ENCODE measurements around the gene BMP6.

The BMP6 gene

GRCh38 chr6:7832904-7833750 is 107.2 kb downstream of the BMP6 start:
- DNase-seq (ENCODE audit: low spot score), result no peak

- no peak for DNase-seq (ENCODE audit: low spot score)
These were observed 107.8 kb downstream of the BMP6 start for GRCh38 chr6:7833751-7834070.

- DNase-seq (ENCODE audit: low spot score), result no peak
These were observed 110.6 kb downstream of the BMP6 start for GRCh38 chr6:7836371-7837026.

- DNase-seq (ENCODE audit: low spot score), result no peak
These were observed 116.0 kb downstream of the BMP6 start for GRCh38 chr6:7841781-7842468.

GRCh38 chr6:7846966-7847818 is 121.3 kb downstream of the BMP6 start:
- no peak for DNase-seq (ENCODE audit: low spot score)

- no peak for DNase-seq (ENCODE audit: low spot score)
These were observed 122.3 kb downstream of the BMP6 start for GRCh38 chr6:7848229-7848628.

- no peak for DNase-seq (ENCODE audit: low spot score)
These were observed 125.9 kb downstream of the BMP6 start for GRCh38 chr6:7851780-7852179.

- DNase-seq (ENCODE audit: low spot score), result no peak
These were observed 133.7 kb downstream of the BMP6 start for GRCh38 chr6:7859591-7859990.

- no peak for DNase-seq (ENCODE audit: low spot score)
These were observed 139.9 kb downstream of the BMP6 start for GRCh38 chr6:7865781-7866180.

- DNase-seq (ENCODE audit: low spot score), result no peak
These were observed 140.6 kb downstream of the BMP6 start for GRCh38 chr6:7866526-7866925.

- no peak for DNase-seq (ENCODE audit: low spot score)
These were observed 143.0 kb downstream of the BMP6 start for GRCh38 chr6:7868926-7869325.

- no peak for DNase-seq (ENCODE audit: low spot score)
These were observed 152.6 kb downstream of the BMP6 start for GRCh38 chr6:7878401-7878964.

- no peak for DNase-seq (ENCODE audit: low spot score)
These were observed 153.1 kb downstream of the BMP6 start for GRCh38 chr6:7879043-7879442.

GRCh38 chr6:7879579-7879978 is 153.7 kb downstream of the BMP6 start:
- DNase-seq (ENCODE audit: low spot score), result no peak

GRCh38 chr6:7879980-7880717 is 154.2 kb downstream of the BMP6 start:
- DNase-seq (ENCODE audit: low spot score), result no peak

GRCh38 chr6:7880718-7881107 is 154.8 kb downstream of the BMP6 start:
- no peak for DNase-seq (ENCODE audit: low spot score)

GRCh38 chr6:7881765-7882500 is 156.0 kb downstream of the BMP6 start:
- no peak for DNase-seq (ENCODE audit: low spot score)

GRCh38 chr6:7882505-7883257 is 156.8 kb downstream of the BMP6 start:
- DNase-seq (ENCODE audit: low spot score), result no peak

GRCh38 chr6:7883381-7883780 is 157.5 kb downstream of the BMP6 start:
- DNase-seq (ENCODE audit: low spot score), result no peak

- DNase-seq (ENCODE audit: low spot score), result no peak
These were observed 160.2 kb downstream of the BMP6 start for GRCh38 chr6:7886132-7886531.
